PC-9 (cell line): ENCODE results near the gene PANK2. TPM values are rescaled to one million over a fixed set of nuclear protein-coding genes. Genes with fewer than 3 reads are reported as not detected.

ENCODE experiments used
- BruUV-seq: library from RNA; stranded (reverse); fragments of 400-500 nt; replicated peaks from 2 replicates; lab custom pipeline; 2021; lab: Mats Ljungman, UMichigan
- CTCF ChIA-PET: fragments of 300-600 bp; sonication (Branson Sonifier 250); formaldehyde crosslinking; loops from one replicate; lab custom pipeline; 2022; ENCODE audit warnings: antibody characterized with exemption; lab: Charles Lee
- POLR2A ChIA-PET: fragments of 300-600 bp; sonication (Branson Sonifier 250); formaldehyde crosslinking; loops from one replicate; lab custom pipeline; 2022; ENCODE audit warnings: antibody characterized with exemption; ENCODE audit not compliant: unreplicated experiment; lab: Charles Lee
- DNase-seq, 2 experiments: peaks; one replicate each; pipeline versions ENCODE4 v3.0.0 to v3.0.0-alpha.2; 2015 to 2022; ENCODE audit warnings: mixed read lengths in 1 of 2
- H2AFZ ChIP-seq: fragments of 200-600 bp; sonication (generic); 2 replicates; pipeline ENCODE4 v1.8.1; 2017; ENCODE audit warnings: antibody characterized with exemption
- H3F3A ChIP-seq: fragments of 200-600 bp; sonication (generic); 2 replicates; pipeline ENCODE4 v1.8.1; 2017; ENCODE audit warnings: antibody characterized with exemption, mild to moderate bottlenecking, low read depth; ENCODE audit not compliant: insufficient read depth
- H3K27ac ChIP-seq: fragments of 200-600 bp; sonication (generic); 2 replicates; pipeline ENCODE4 v1.6.1; 2016; ENCODE audit warnings: mixed run types
- H3K27me3 ChIP-seq: fragments of 200-600 bp; sonication (generic); 2 replicates; pipeline ENCODE4 v1.6.1; 2016; ENCODE audit warnings: low read depth, mixed run types; ENCODE audit not compliant: insufficient read depth
- H3K36me3 ChIP-seq: fragments of 200-600 bp; sonication (generic); 2 replicates; pipeline ENCODE4 v1.6.1; 2016; ENCODE audit warnings: low read depth, mixed run types
- H3K4me1 ChIP-seq: fragments of 200-600 bp; sonication (generic); replicated peaks from 2 replicates; pipeline ENCODE4 v1.6.1; 2016; ENCODE audit warnings: mixed run types; ENCODE audit not compliant: insufficient read depth
- H3K4me2 ChIP-seq: fragments of 200-600 bp; sonication (generic); 2 replicates; pipeline ENCODE4 v1.6.1; 2017; ENCODE audit warnings: mixed run types
- H3K4me3 ChIP-seq: fragments of 200-600 bp; sonication (generic); 2 replicates; pipeline ENCODE4 v1.6.1; 2016; ENCODE audit warnings: mixed run types
- H3K79me2 ChIP-seq: fragments of 200-600 bp; sonication (generic); 2 replicates; pipeline ENCODE4 v1.6.1; 2017; ENCODE audit warnings: low read depth, mixed run types
- H3K9me2 ChIP-seq: fragments of 200-600 bp; sonication (generic); 2 replicates; pipeline ENCODE4 v1.8.1; 2017; ENCODE audit warnings: mild to moderate bottlenecking; ENCODE audit not compliant: insufficient read depth
- H3K9me3 ChIP-seq: fragments of 200-600 bp; sonication (generic); 2 replicates; pipeline ENCODE4 v1.8.1; 2016; ENCODE audit warnings: low read depth; ENCODE audit not compliant: insufficient read depth
- H4K20me1 ChIP-seq: fragments of 200-600 bp; sonication (generic); 2 replicates; pipeline ENCODE4 v1.8.1; 2017; ENCODE audit not compliant: insufficient read depth
- EZH2 ChIP-seq: fragments of 200-600 bp; sonication (generic); IDR thresholded peaks from 2 replicates; pipeline ENCODE4 v1.8.0; 2017; ENCODE audit warnings: antibody characterized with exemption, low read depth
- intact Hi-C: fragments of 100-400 bp; cut with micrococcal nuclease; formaldehyde crosslinking; loops from one replicate; pipeline ENCODE4 v1.10.0; 2022; ENCODE audit not compliant: unreplicated experiment
- total RNA-seq: library from RNA; stranded (reverse); gene quantifications from 2 replicates; pipeline ENCODE4 v1.2.3, GENCODE V29; 2021
- TF ChIP-seq, protein P1 (sequence below): fragments of 200-600 bp; sonication (generic); conservative IDR thresholded peaks from 2 replicates; pipeline ENCODE4 v1.6.1; 2017; ENCODE audit warnings: mixed run types, antibody characterized with exemption, mild to moderate bottlenecking, moderate library complexity

Gene PANK2
- total RNA-seq, 1 experiment from 2014 or later: 51.6 TPM

DNA sequence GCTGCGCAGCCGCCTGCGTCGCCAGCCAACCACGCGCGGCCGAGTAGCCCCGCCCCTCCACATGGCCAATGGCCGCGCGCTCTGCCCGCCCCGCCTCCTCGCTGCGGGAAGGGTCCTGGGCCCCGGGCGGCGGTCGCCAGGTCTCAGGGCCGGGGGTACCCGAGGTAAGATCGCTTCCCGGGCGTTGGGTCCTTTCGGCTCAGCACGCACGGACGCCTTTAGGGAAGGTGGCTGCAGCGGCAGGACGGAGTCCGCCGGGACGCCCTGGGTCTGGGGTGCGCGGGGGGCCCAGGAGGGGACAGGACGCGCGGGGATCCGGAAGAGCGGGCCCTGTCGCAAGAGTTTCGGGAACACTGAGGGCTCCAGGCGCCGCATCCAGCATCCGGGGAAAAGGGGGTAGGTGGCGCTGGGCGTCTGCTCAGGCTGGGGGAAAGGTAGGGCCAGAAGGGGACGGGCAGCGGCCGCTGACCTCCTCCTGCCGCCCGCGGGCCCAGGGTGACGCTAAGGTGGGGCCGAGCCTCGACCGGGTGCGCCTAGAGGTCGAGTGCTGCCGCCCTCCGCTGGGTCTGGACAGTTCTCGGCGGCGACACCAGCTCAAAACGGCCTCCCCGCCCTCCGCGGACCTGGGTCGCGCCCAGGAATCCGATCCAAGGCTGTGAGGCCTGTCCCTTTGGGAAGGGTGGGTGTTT lies 42.3 kb upstream of the PANK2 start, which contains the start of gene MAVS:
TSS of gene MAVS (plus strand) at position 95 of the 689 bp plus-strand sequence. CDS start 7,791 bp downstream, outside the sequence.
- Histone ChIP-seq H3K27ac (peak within 1 kb of the TSS; percentile 88), H3K79me2 (peaks cover 46% of the 10 kb centered on the region), H4K20me1 (peaks cover 7% of the 10 kb centered on the region; the same call in 1 of the 2 replicates), H3K9me3 (no peaks in the 10 kb centered on the region), H3K4me3 (peak within 1 kb of the TSS; percentile 100), H3K36me3 (no peaks in the 10 kb centered on the region), H3F3A (peaks cover 36% of the 10 kb centered on the region; the same call in 1 of the 2 replicates), H3K27me3 (no peaks in the 10 kb centered on the region), H3K4me2 (peak within 1 kb of the TSS; percentile 99), H2AFZ (peak within 1 kb of the TSS; percentile 99), H3K4me1 (peaks cover 54% of the 10 kb centered on the region), H3K9me2 (no peaks in the 10 kb centered on the region)
- CTCF ChIA-PET: interaction anchor here (0.6 kb wide), 1 partner anchor 28 kb away, joined by 4 read pairs; no protein-coding TSS in a partner anchor
- intact Hi-C loops: loop anchor here (1.0 to 10.0 kb wide), 3 partner anchors 27 to 132 kb away; partner anchors contain the start of genes AP5S1, CENPB and SIGLEC1
- POLR2A ChIA-PET: no interaction called here
- BruUV-seq: no TSS peak
- DNase-seq: peak; percentile 66 to 91
- TF ChIP-seq, protein P1, sequence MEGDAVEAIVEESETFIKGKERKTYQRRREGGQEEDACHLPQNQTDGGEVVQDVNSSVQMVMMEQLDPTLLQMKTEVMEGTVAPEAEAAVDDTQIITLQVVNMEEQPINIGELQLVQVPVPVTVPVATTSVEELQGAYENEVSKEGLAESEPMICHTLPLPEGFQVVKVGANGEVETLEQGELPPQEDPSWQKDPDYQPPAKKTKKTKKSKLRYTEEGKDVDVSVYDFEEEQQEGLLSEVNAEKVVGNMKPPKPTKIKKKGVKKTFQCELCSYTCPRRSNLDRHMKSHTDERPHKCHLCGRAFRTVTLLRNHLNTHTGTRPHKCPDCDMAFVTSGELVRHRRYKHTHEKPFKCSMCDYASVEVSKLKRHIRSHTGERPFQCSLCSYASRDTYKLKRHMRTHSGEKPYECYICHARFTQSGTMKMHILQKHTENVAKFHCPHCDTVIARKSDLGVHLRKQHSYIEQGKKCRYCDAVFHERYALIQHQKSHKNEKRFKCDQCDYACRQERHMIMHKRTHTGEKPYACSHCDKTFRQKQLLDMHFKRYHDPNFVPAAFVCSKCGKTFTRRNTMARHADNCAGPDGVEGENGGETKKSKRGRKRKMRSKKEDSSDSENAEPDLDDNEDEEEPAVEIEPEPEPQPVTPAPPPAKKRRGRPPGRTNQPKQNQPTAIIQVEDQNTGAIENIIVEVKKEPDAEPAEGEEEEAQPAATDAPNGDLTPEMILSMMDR: no peak
- no peak for TF ChIP-seq EZH2

DNA sequence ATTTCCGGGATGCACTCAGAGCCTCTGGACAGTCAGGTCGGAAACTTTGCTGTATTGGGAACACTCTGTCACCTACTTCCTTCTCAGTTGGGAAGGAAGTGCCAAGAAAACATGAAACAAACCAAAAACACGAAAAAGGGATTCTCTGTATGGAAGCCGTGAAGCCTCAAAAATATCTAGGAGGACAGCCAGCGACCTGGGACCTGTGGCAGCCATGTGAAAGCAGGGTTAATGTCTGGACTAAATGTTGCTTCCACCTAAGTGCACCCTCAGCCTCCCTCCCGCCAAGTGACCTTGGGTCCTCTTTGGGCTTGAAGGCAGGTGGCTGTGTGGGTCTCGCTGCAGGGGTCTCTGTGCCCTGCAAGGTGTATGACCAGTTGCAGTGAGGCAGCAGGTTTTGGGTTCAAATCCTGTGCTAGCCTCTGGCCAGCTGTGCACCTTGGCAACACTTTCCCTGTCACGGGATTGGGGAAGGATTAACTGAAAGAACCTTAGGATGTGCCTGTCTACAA lies 41.7 kb upstream of the PANK2 start:
- Histone ChIP-seq H3K4me2 (peak overlapping the region; percentile 99), H3K27ac (peak overlapping the region; percentile 88), H3K27me3 (no peaks in the 10 kb centered on the region), H2AFZ (peak overlapping the region; percentile 99), H3K4me1 (peaks cover 48% of the 10 kb centered on the region), H4K20me1 (peaks cover 10% of the 10 kb centered on the region; the same call in 1 of the 2 replicates), H3K9me2 (no peaks in the 10 kb centered on the region), H3K79me2 (peaks cover 50% of the 10 kb centered on the region), H3F3A (peaks cover 36% of the 10 kb centered on the region; the same call in 1 of the 2 replicates), H3K9me3 (no peaks in the 10 kb centered on the region), H3K4me3 (peak overlapping the region; percentile 100), H3K36me3 (no peaks in the 10 kb centered on the region)
- BruUV-seq: TSS peak; percentile 44
- CTCF ChIA-PET: interaction anchor here (0.6 kb wide), 1 partner anchor 29 kb away, joined by 4 read pairs; no protein-coding TSS in a partner anchor
- POLR2A ChIA-PET: no interaction called here
- intact Hi-C loops: loop anchor here (2.0 to 10.0 kb wide), 2 partner anchors 61 to 133 kb away; partner anchors contain the start of genes CENPB and SIGLEC1
- no peak for TF ChIP-seq EZH2
- TF ChIP-seq, protein P1: no peak
- DNase-seq: no peak

DNA sequence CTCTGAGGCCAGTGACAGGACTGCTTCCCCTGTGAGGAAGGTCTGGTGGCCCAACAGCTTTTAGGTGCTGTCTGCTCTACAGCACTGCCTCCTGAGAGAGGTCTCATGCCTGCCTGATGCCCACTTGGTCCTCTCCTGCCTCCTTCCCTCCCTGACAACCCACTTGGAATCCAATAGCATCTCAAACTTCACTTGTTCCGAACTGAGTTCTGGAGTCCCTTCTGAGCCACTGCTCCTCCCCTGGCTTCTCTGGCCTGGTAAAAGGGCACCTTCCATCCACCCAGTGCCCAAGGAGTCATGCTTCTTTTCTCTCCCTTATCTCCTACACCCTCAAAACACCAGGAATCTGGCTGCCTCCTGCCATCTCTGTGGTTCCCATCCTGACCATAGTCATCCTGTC lies 40.6 kb upstream of the PANK2 start:
- Histone ChIP-seq H3K4me2 (peak overlapping the region; percentile 99; the same call in 1 of the 2 replicates), H3K4me3 (peak overlapping the region; percentile 5; the same call in 1 of the 2 replicates), H3K36me3 (no peaks in the 10 kb centered on the region), H3K27ac (0 out of 2 replicates have a peak overlapping the region, but pooled peaks have one; percentile 6), H3F3A (peaks cover 37% of the 10 kb centered on the region; the same call in 1 of the 2 replicates), H3K27me3 (no peaks in the 10 kb centered on the region), H3K4me1 (peaks cover 37% of the 10 kb centered on the region), H4K20me1 (peaks cover 10% of the 10 kb centered on the region; the same call in 1 of the 2 replicates), H2AFZ (no peak overlapping the region), H3K9me3 (no peaks in the 10 kb centered on the region), H3K79me2 (peaks cover 50% of the 10 kb centered on the region), H3K9me2 (no peaks in the 10 kb centered on the region)
- no peak for DNase-seq
- ChIA-PET CTCF (no interaction called here), POLR2A (interaction anchor here (0.6 kb wide), 1 partner anchor 9 kb away, joined by 6 read pairs; no protein-coding TSS in a partner anchor)
- TF ChIP-seq, protein P1: no peak
- no peak for TF ChIP-seq EZH2
- intact Hi-C loops: loop anchor here (10.0 kb wide), 1 partner anchor 134 kb away; the partner anchor contains the start of gene SIGLEC1
- no TSS peak for BruUV-seq
